ENCODE measurements around the gene PROM1.

PROM1 gene

GRCh38 chr4:15925830-15926229 is 158.0 kb downstream of the PROM1 start:
- no peaks in the 10 kb centered on the region for H3K9me3 Mint-ChIP-seq
- H3K27ac Mint-ChIP-seq, result no peak overlapping the region
- peaks cover 3% of the 10 kb centered on the region for H3K27me3 Mint-ChIP-seq (ENCODE audit: low read depth, poor library complexity)
- TF ChIP-seq, protein P1, sequence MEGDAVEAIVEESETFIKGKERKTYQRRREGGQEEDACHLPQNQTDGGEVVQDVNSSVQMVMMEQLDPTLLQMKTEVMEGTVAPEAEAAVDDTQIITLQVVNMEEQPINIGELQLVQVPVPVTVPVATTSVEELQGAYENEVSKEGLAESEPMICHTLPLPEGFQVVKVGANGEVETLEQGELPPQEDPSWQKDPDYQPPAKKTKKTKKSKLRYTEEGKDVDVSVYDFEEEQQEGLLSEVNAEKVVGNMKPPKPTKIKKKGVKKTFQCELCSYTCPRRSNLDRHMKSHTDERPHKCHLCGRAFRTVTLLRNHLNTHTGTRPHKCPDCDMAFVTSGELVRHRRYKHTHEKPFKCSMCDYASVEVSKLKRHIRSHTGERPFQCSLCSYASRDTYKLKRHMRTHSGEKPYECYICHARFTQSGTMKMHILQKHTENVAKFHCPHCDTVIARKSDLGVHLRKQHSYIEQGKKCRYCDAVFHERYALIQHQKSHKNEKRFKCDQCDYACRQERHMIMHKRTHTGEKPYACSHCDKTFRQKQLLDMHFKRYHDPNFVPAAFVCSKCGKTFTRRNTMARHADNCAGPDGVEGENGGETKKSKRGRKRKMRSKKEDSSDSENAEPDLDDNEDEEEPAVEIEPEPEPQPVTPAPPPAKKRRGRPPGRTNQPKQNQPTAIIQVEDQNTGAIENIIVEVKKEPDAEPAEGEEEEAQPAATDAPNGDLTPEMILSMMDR (IDR thresholded peaks at IDR 0.05), result no peak
- H3K36me3 Mint-ChIP-seq (ENCODE audit: low read depth), result no peaks in the 10 kb centered on the region
- H3K4me1 Mint-ChIP-seq, result no peaks in the 10 kb centered on the region
- no peak for DNase-seq
- no peak overlapping the region for H3K4me3 Mint-ChIP-seq

DNA sequence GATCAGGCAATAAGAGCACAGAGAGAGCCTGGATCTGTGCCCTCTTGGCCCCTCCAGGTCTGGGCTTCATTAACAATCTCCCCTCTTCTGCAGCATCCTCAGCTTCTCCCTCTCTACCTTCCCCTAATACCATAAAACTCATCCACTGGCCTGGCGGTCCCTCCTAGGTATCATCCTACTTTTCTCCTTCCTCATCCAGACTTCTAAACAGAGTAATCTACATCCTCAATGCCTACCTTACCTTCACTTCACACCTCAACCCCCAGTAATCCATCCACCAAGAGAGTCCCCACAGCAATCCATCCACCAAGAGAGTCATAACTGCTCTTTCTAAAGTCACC is 162.3 kb downstream of the PROM1 start:
- H3K4me1 Mint-ChIP-seq, result no peaks in the 10 kb centered on the region
- TF ChIP-seq, protein P1 (IDR thresholded peaks at IDR 0.05), result no peak
- H3K27ac Mint-ChIP-seq, result no peak overlapping the region
- H3K4me3 Mint-ChIP-seq, result no peak overlapping the region
- H3K9me3 Mint-ChIP-seq, result no peaks in the 10 kb centered on the region
- DNase-seq, result no peak
- H3K27me3 Mint-ChIP-seq (ENCODE audit: low read depth, poor library complexity), result peaks cover 13% of the 10 kb centered on the region
- no peaks in the 10 kb centered on the region for H3K36me3 Mint-ChIP-seq (ENCODE audit: low read depth)

- no peak overlapping the region for H3K27ac Mint-ChIP-seq
- peaks cover 13% of the 10 kb centered on the region for H3K27me3 Mint-ChIP-seq (ENCODE audit: low read depth, poor library complexity)
- TF ChIP-seq, protein P1 (IDR thresholded peaks at IDR 0.05), result no peak
- H3K9me3 Mint-ChIP-seq, result peaks cover 5% of the 10 kb centered on the region
- no peaks in the 10 kb centered on the region for H3K4me1 Mint-ChIP-seq
- H3K4me3 Mint-ChIP-seq, result no peak overlapping the region
- no peaks in the 10 kb centered on the region for H3K36me3 Mint-ChIP-seq (ENCODE audit: low read depth)
- DNase-seq, result no peak
Observed at GRCh38 chr4:15920723-15921591, 162.9 kb downstream of the PROM1 start.

- Mint-ChIP-seq H3K9me3 (peaks cover 13% of the 10 kb centered on the region), H3K27ac (no peak overlapping the region), H3K4me3 (no peak overlapping the region), H3K27me3 (ENCODE audit: low read depth, poor library complexity) (peaks cover 10% of the 10 kb centered on the region), H3K4me1 (no peaks in the 10 kb centered on the region), H3K36me3 (ENCODE audit: low read depth) (no peaks in the 10 kb centered on the region)
- no peak for DNase-seq
- TF ChIP-seq, protein P1 (IDR thresholded peaks at IDR 0.05), result no peak
Observed at GRCh38 chr4:15918484-15919129, 165.2 kb downstream of the PROM1 start.
